Neural crest cell (in vitro differentiated cells): Measurements from ENCODE around the gene ME1. TPM values are rescaled to one million over a fixed set of nuclear protein-coding genes. Genes with fewer than 3 reads are reported as not detected.
"Not testable (repeated sequence)": the region's sequence is repeated elsewhere in the genome, so short reads cannot be mapped to it uniquely, and the experiment has no call there.

Experiments
- DNase-seq: peaks from one replicate; pipeline ENCODE4 v3.0.0; 2021; ENCODE audit warnings: low read depth, mixed read lengths, low spot score
- H3K27ac Mint-ChIP-seq: one replicate; pipeline ENCODE4 v1.8.0; 2021; ENCODE audit warnings: mild to moderate bottlenecking, mixed read lengths; ENCODE audit not compliant: unreplicated experiment
- H3K27me3 Mint-ChIP-seq: 2 replicates; pipeline ENCODE4 v1.8.0; 2021; ENCODE audit warnings: low read depth, mild to moderate bottlenecking, mixed read lengths
- H3K36me3 Mint-ChIP-seq: 2 replicates; pipeline ENCODE4 v1.8.0; 2021; ENCODE audit warnings: low read depth, mild to moderate bottlenecking, mixed read lengths
- H3K4me1 Mint-ChIP-seq: 2 replicates; pipeline ENCODE4 v1.8.0; 2021; ENCODE audit warnings: mixed read lengths
- H3K4me3 Mint-ChIP-seq: one replicate; pipeline ENCODE4 v1.8.0; 2021; ENCODE audit warnings: mild to moderate bottlenecking, mixed read lengths
- H3K9me3 Mint-ChIP-seq: 2 replicates; pipeline ENCODE4 v1.8.0; 2021; ENCODE audit warnings: mixed read lengths
- CTCF ChIP-seq: fragments of 200-600 bp; sonication (generic); conservative IDR thresholded peaks from 2 replicates; pipeline ENCODE4 v1.5.0; 2021; ENCODE audit warnings: antibody characterized with exemption, mild to moderate bottlenecking
- total RNA-seq: library from RNA; stranded (reverse); gene quantifications from 2 replicates; pipeline ENCODE4 v1.2.1, GENCODE V29; 2021

The ME1 gene
- total RNA-seq, 1 donor from 2014 or later: 4.4 TPM

- H3K27ac Mint-ChIP-seq: no peak overlapping the region
- no peaks in the 10 kb centered on the region for H3K4me1 Mint-ChIP-seq
- TF ChIP-seq CTCF: no peak
Measured at GRCh38 chr6:83258517-83258916, 172.3 kb downstream of the ME1 start.

GRCh38 chr6:83257791-83258190 is 173.1 kb downstream of the ME1 start:
- no peak for TF ChIP-seq CTCF
- H3K4me1 Mint-ChIP-seq: no peaks in the 10 kb centered on the region
- DNase-seq: no peak
- no peaks in the 10 kb centered on the region for H3K9me3 Mint-ChIP-seq
- H3K27me3 Mint-ChIP-seq: no peaks in the 10 kb centered on the region
- no peak overlapping the region for H3K4me3 Mint-ChIP-seq
- no peaks in the 10 kb centered on the region for H3K36me3 Mint-ChIP-seq
- no peak overlapping the region for H3K27ac Mint-ChIP-seq

More at GRCh38 chr6:83258517-83258916, 172.3 kb downstream of the ME1 start:
- no peaks in the 10 kb centered on the region for H3K9me3 Mint-ChIP-seq
- H3K4me3 Mint-ChIP-seq: no peak overlapping the region
- DNase-seq: no peak
- no peaks in the 10 kb centered on the region for H3K27me3 Mint-ChIP-seq
- no peaks in the 10 kb centered on the region for H3K36me3 Mint-ChIP-seq

GRCh38 chr6:83256719-83257118 is 174.1 kb downstream of the ME1 start:
- H3K36me3 Mint-ChIP-seq, DNase-seq, H3K4me1 Mint-ChIP-seq, H3K27ac Mint-ChIP-seq, H3K4me3 Mint-ChIP-seq, H3K9me3 Mint-ChIP-seq, H3K27me3 Mint-ChIP-seq: not testable (repeated sequence)

- Mint-ChIP-seq H3K4me1 (no peaks in the 10 kb centered on the region), H3K27ac (no peak overlapping the region), H3K27me3 (no peaks in the 10 kb centered on the region), H3K4me3 (no peak overlapping the region), H3K36me3 (no peaks in the 10 kb centered on the region), H3K9me3 (no peaks in the 10 kb centered on the region)
- TF ChIP-seq CTCF: no peak
- DNase-seq: no peak
Measured at GRCh38 chr6:83252719-83253118, 178.1 kb downstream of the ME1 start.

GRCh38 chr6:83250235-83250634 is 180.6 kb downstream of the ME1 start:
- H3K27ac Mint-ChIP-seq: no peak overlapping the region
- no peaks in the 10 kb centered on the region for H3K4me1 Mint-ChIP-seq
- no peaks in the 10 kb centered on the region for H3K36me3 Mint-ChIP-seq
- H3K27me3 Mint-ChIP-seq: no peaks in the 10 kb centered on the region
- H3K4me3 Mint-ChIP-seq: no peak overlapping the region
- DNase-seq: no peak
- no peak for TF ChIP-seq CTCF
- H3K9me3 Mint-ChIP-seq: no peaks in the 10 kb centered on the region

- Mint-ChIP-seq H3K4me3 (no peak overlapping the region), H3K27ac (no peak overlapping the region), H3K27me3 (no peaks in the 10 kb centered on the region), H3K4me1 (peaks cover 3% of the 10 kb centered on the region), H3K36me3 (no peaks in the 10 kb centered on the region), H3K9me3 (no peaks in the 10 kb centered on the region)
- DNase-seq: no peak
- TF ChIP-seq CTCF: no peak
Measured at GRCh38 chr6:83247471-83247870, 183.4 kb downstream of the ME1 start.
